Measurements from ENCODE around the gene SP140.

DNA sequence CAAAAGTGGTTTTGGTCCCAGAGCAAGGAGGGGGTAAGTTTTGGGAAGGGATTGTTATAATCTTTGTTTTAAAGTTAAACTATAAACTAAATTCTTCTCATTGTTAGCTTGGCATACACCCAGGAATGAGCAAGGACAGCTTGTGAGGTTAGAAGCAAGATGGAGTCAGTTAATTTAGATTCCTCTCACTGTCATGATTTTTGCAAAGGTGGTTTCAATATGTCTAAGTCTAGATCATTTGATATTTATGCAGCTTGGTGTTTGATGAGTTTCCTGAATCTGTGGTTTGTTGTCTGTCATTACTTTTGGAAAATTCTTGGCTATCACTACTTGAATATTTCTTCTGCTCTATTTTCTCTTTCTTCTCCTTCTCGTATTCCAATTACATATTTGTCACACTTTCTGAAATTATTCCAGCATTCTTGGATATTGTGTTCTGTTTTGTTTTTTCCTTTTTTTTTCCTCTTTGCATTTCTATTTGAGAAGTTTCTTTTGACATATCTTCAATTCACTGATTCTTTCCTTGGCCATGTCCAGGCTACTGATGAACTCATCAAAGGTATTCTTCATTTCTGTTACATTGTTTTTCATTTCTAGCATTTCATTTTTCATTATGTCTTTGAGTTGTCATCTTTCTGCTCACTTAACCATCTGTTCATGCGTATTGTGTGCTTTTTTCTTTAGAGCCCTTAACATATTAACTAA is 5.1 kb downstream of the SP140 start:
- TF ChIP-seq POLR2AphosphoS5 (IDR thresholded peaks at IDR 0.05; ENCODE audit: low read depth, low read length) = no peak
- no peak for TF ChIP-seq POLR2A (IDR thresholded peaks at IDR 0.05; ENCODE audit: low read depth, low read length)
- no peak for TF ChIP-seq TAF1 (IDR thresholded peaks at IDR 0.05; ENCODE audit: borderline replicate concordance, low read depth, low read length)
